Lower leg skin (tissue), 4 donors: Measurements from ENCODE around the gene UBAC2. TPM values are rescaled to one million over a fixed set of nuclear protein-coding genes. Genes with fewer than 3 reads are reported as not detected.

Source experiments
- DNase-seq, 2 donors: peaks; one replicate each; pipeline ENCODE4 v3.0.0-alpha.2; 2019; ENCODE audit warnings: low spot score in 2 of 2
- H3K4me3 ChIP-seq: fragments of 200-600 bp; sonication (generic); 2 replicates; pipeline ENCODE4 v1.5.1; 2017; ENCODE audit warnings: mild to moderate bottlenecking, low read depth; ENCODE audit not compliant: poor library complexity, severe bottlenecking
- POLR2A ChIP-seq, 2 donors: fragments of 450-650 bp; IDR thresholded peaks; one replicate each; pipeline ENCODE4 v1.6.1; 2016 to 2017; ENCODE audit warnings: antibody characterized with exemption in 2 of 2, mild to moderate bottlenecking in 1 of 2, moderate library complexity in 1 of 2
- WGBS, 2 donors: methylation state at CpG; one replicate each; pipeline ENCODE4 v1.1.5; 2018; 5-methylcytosine and 5-hydroxymethylcytosine counted together
- intact Hi-C: fragments of 100-400 bp; cut with DNase I; formaldehyde crosslinking; loops from one replicate; pipeline ENCODE4 v1.15.0; 2023; ENCODE audit warnings: low total_unique reads
- total RNA-seq, 4 donors: library from RNA; depleted of rRNA; stranded (reverse); fragments of >200 nt; gene quantifications; one replicate each; pipeline ENCODE4 v1.1.0, GENCODE V29; 2016
- TF ChIP-seq, protein P1 (sequence below), 3 donors: fragments of 450-650 bp; IDR thresholded peaks; one replicate each; pipeline ENCODE4 v1.5.1; 2016; ENCODE audit warnings: antibody characterized with exemption in 3 of 3, mild to moderate bottlenecking in 3 of 3, moderate library complexity in 2 of 3

UBAC2 gene
- total RNA-seq, 4 donors from 2014 or later = 94.8 to 125 (median 106) TPM

DNA sequence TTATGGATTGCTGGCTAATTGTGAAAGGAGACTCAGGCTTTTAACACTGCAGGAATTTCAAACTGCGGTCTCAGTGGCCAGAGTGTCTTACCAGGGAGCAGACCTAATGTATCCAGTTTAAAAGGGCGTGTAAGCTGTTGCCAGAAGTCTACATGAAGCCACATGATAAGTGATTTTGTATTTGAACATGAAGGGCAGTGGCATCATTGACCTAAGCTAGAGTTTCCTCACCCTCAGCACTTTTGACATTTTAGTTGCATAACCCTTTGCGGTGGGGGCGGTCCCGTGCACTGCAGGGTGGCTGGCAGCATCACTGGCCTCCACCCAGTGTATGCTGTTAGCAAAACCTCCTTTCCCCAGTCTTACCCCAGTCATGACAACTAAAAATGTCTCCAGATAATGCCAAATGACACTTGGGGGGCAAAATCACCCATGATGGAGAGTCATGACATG, 81.2 kb downstream of the UBAC2 start:
- intact Hi-C loops = no loop called here
- no peak for TF ChIP-seq POLR2A (IDR thresholded peaks at IDR 0.05)
- TF ChIP-seq, protein P1, sequence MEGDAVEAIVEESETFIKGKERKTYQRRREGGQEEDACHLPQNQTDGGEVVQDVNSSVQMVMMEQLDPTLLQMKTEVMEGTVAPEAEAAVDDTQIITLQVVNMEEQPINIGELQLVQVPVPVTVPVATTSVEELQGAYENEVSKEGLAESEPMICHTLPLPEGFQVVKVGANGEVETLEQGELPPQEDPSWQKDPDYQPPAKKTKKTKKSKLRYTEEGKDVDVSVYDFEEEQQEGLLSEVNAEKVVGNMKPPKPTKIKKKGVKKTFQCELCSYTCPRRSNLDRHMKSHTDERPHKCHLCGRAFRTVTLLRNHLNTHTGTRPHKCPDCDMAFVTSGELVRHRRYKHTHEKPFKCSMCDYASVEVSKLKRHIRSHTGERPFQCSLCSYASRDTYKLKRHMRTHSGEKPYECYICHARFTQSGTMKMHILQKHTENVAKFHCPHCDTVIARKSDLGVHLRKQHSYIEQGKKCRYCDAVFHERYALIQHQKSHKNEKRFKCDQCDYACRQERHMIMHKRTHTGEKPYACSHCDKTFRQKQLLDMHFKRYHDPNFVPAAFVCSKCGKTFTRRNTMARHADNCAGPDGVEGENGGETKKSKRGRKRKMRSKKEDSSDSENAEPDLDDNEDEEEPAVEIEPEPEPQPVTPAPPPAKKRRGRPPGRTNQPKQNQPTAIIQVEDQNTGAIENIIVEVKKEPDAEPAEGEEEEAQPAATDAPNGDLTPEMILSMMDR (IDR thresholded peaks at IDR 0.05) = no peak
- no peak overlapping the region for H3K4me3 ChIP-seq
- WGBS, 2 donors = 48 to 55% methylated on average over 5 of the region's 5 CpGs
- DNase-seq = peak; percentile 80 to 95

GRCh38 chr13:99282264-99283231, 81.9 kb downstream of the UBAC2 start:
- TF ChIP-seq, protein P1 (IDR thresholded peaks at IDR 0.05) = no peak
- TF ChIP-seq POLR2A (IDR thresholded peaks at IDR 0.05) = no peak
- WGBS, 2 donors = 42 to 49% methylated on average over 1 of the region's 1 CpG
- H3K4me3 ChIP-seq = no peak overlapping the region
- intact Hi-C loops = no loop called here
- DNase-seq = no peak

GRCh38 chr13:99285432-99286182, 85.0 kb downstream of the UBAC2 start:
- intact Hi-C loops = no loop called here
- TF ChIP-seq POLR2A (IDR thresholded peaks at IDR 0.05) = no peak
- TF ChIP-seq, protein P1 (IDR thresholded peaks at IDR 0.05) = no peak
- no peak for DNase-seq
- H3K4me3 ChIP-seq = no peak overlapping the region
- 49 to 52% methylated on average over 10 of the region's 10 CpGs for WGBS, 2 donors

- intact Hi-C loops = no loop called here
- DNase-seq = no peak
- no peak overlapping the region for H3K4me3 ChIP-seq
- 32 to 53% methylated on average over 4 of the region's 4 CpGs for WGBS, 2 donors
- TF ChIP-seq POLR2A (IDR thresholded peaks at IDR 0.05) = no peak
- TF ChIP-seq, protein P1 (IDR thresholded peaks at IDR 0.05) = no peak
Measured at GRCh38 chr13:99287551-99287950, 86.9 kb downstream of the UBAC2 start.

DNA sequence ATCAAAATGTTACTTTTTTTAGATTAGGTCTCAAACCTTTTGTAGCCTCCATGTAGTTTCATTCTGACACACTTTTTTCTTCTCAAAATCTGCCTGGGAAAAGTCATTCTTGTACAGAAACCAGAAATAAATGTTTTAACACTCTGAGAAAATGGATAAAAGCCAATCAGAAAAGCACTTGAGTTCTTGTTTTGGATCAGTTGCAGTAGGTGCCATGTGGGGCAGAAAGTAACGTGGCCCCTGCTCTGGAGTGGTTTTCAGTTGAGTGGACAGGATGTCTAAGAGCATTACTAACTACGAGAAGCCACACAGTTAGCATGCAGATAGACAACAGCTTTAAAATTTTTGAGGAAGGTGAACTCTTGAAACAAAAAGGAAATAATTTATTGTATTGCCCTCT, 87.4 kb downstream of the UBAC2 start:
- no peak overlapping the region for H3K4me3 ChIP-seq
- DNase-seq = no peak
- intact Hi-C loops = no loop called here
- TF ChIP-seq, protein P1 (IDR thresholded peaks at IDR 0.05) = no peak
- no peak for TF ChIP-seq POLR2A (IDR thresholded peaks at IDR 0.05)
- 45 to 50% methylated on average over 2 of the region's 2 CpGs for WGBS, 2 donors
